DOHH2 (cell line): ENCODE results near the gene EIF4E2.

Experiments
- H3F3A ChIP-seq: fragments of 200-600 bp; sonication (generic), shearing (Covaris generic); 2 replicates; pipeline ENCODE4 v1.6.0; 2016; ENCODE audit warnings: antibody characterized with exemption, mild to moderate bottlenecking; ENCODE audit not compliant: control insufficient read depth, insufficient read depth
- H3K27ac ChIP-seq: fragments of 200-600 bp; sonication (generic); 2 replicates; pipeline ENCODE4 v1.5.1; 2014; ENCODE audit warnings: low read depth, mild to moderate bottlenecking, low read length, moderate library complexity
- H3K27me3 ChIP-seq: fragments of 200-600 bp; sonication (generic); 2 replicates; pipeline ENCODE4 v1.6.1; 2014; ENCODE audit warnings: mild to moderate bottlenecking, low read length, mixed read lengths; ENCODE audit not compliant: control insufficient read depth
- H3K36me3 ChIP-seq: fragments of 200-600 bp; sonication (generic); 2 replicates; pipeline ENCODE4 v1.6.1; 2014; ENCODE audit warnings: mild to moderate bottlenecking, low read length, moderate library complexity, mixed read lengths; ENCODE audit not compliant: control insufficient read depth
- H3K4me1 ChIP-seq: fragments of 200-600 bp; sonication (generic); 2 replicates; pipeline ENCODE4 v1.6.1; 2014; ENCODE audit warnings: mild to moderate bottlenecking, low read length, mixed read lengths; ENCODE audit not compliant: control insufficient read depth
- H3K4me2 ChIP-seq: fragments of 200-600 bp; sonication (generic); 2 replicates; pipeline ENCODE4 v1.6.0; 2014; ENCODE audit warnings: mild to moderate bottlenecking, low read length, moderate library complexity
- H3K4me3 ChIP-seq: fragments of 200-600 bp; sonication (generic); 2 replicates; pipeline ENCODE4 v1.5.1; 2014; ENCODE audit warnings: mild to moderate bottlenecking, low read length, mixed read lengths
- H3K79me2 ChIP-seq: fragments of 200-600 bp; sonication (generic); 2 replicates; pipeline ENCODE4 v1.6.1; 2014; ENCODE audit warnings: mild to moderate bottlenecking, low read length, mixed read lengths; ENCODE audit not compliant: control insufficient read depth
- H3K9me2 ChIP-seq: fragments of 200-600 bp; sonication (generic); replicated peaks from 2 replicates; pipeline ENCODE4 v1.6.1; 2014; ENCODE audit warnings: mild to moderate bottlenecking, low read length, mixed read lengths; ENCODE audit not compliant: control insufficient read depth
- H3K9me3 ChIP-seq: fragments of 200-600 bp; sonication (generic); 2 replicates; pipeline ENCODE4 v1.6.1; 2014; ENCODE audit warnings: antibody characterized with exemption, low read length, mixed read lengths; ENCODE audit not compliant: control insufficient read depth, insufficient read depth
- H4K20me1 ChIP-seq: fragments of 200-600 bp; sonication (generic); 2 replicates; pipeline ENCODE4 v1.6.0; 2014; ENCODE audit warnings: low read depth, mild to moderate bottlenecking, antibody characterized with exemption, low read length, moderate library complexity; ENCODE audit not compliant: control insufficient read depth, insufficient read depth
- CTCF ChIP-seq: fragments of 200-600 bp; sonication (generic); IDR thresholded peaks from one replicate; pipeline ENCODE4 v1.5.1; 2014; ENCODE audit warnings: antibody characterized with exemption, mild to moderate bottlenecking, low read depth, low read length; ENCODE audit not compliant: poor library complexity, severe bottlenecking
- EZH2phosphoT487 ChIP-seq: fragments of 200-600 bp; sonication (generic); IDR thresholded peaks from 2 replicates; pipeline ENCODE4 v1.6.1; 2017; ENCODE audit warnings: borderline replicate concordance, mild to moderate bottlenecking, antibody characterized with exemption, low read length, moderate library complexity, mixed read lengths

The EIF4E2 gene, protein sequence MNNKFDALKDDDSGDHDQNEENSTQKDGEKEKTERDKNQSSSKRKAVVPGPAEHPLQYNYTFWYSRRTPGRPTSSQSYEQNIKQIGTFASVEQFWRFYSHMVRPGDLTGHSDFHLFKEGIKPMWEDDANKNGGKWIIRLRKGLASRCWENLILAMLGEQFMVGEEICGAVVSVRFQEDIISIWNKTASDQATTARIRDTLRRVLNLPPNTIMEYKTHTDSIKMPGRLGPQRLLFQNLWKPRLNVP

DNA sequence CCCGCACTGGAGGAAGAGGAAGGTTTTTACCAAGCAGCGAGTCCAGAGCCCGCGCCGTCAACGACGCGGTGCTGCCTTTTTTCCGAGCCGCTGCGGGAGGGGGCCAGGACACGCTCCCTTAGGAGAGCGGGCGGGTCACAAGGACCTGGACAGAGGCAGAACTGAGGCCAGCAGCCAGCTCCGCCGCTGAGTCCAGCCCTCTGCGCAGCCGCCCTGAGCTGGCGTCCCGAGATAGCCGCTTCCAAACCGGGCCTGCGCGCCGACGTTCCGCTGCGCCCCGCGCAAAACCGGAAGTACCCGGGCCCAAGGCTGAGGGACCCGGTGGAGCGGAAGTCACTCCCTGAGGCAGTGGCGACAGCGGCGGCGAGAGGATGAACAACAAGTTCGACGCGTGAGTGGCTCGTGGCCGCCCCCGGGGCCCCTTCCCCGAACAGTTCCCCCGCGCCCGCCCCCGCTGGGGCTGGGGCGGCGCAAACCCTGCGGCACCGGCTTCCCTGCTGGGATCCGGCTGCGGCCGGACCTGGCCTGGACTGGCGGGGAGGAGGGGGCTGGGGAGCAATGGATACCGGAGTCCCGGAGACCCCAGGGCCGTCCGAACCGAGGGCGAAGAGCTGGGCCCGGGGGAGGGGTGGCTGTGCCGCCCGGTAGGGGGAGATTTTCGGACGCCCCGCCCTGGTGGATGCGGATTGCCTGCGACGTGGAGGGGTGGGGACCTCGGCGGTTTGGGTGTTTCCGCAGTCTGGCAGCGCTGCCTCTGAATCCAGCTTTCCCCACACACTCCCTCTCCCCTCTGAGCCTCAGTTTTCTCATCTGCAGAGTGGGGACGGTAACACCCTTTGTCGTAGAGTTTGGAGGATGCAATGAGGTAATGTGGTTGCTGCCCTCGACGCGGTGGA is at the start of gene EIF4E2, which contains the start of gene TIGD1:
TSS of gene EIF4E2 (plus strand) at position 336 of the 896 bp plus-strand sequence. CDS start at position 372, 36 bp downstream.
TSS of gene TIGD1 (minus strand) at position 204 of the 896 bp plus-strand sequence. CDS start 675 bp downstream, outside the sequence.
- peaks cover 69% of the 10 kb centered on the region for H3K36me3 ChIP-seq
- peak within 1 kb of the TSS; percentile 81 for H3K4me2 ChIP-seq
- no peaks in the 10 kb centered on the region for H3F3A ChIP-seq
- 0 out of 2 replicates have a peak, but pooled peaks cover 6% of the 10 kb centered on the region for H4K20me1 ChIP-seq
- peak; percentile 46 for TF ChIP-seq CTCF
- TF ChIP-seq EZH2phosphoT487, result no peak
- H3K4me1 ChIP-seq, result peaks cover 28% of the 10 kb centered on the region
- no peaks in the 10 kb centered on the region for H3K9me2 ChIP-seq
- peaks cover 99% of the 10 kb centered on the region for H3K79me2 ChIP-seq
- peak within 1 kb of the TSS; percentile 80 for H3K27ac ChIP-seq
- H3K4me3 ChIP-seq, result peak within 1 kb of the TSS; percentile 100
- no peaks in the 10 kb centered on the region for H3K27me3 ChIP-seq
- H3K9me3 ChIP-seq, result no peaks in the 10 kb centered on the region

- Histone ChIP-seq H3K4me2 (no peak overlapping the region), H3K9me2 (no peaks in the 10 kb centered on the region), H3K27me3 (peaks cover 28% of the 10 kb centered on the region), H3K9me3 (no peaks in the 10 kb centered on the region), H3F3A (no peaks in the 10 kb centered on the region), H3K4me1 (no peaks in the 10 kb centered on the region), H3K4me3 (no peak overlapping the region), H3K27ac (no peak overlapping the region), H4K20me1 (no peaks in the 10 kb centered on the region), H3K36me3 (no peaks in the 10 kb centered on the region), H3K79me2 (no peaks in the 10 kb centered on the region)
- TF ChIP-seq CTCF, result no peak
- TF ChIP-seq EZH2phosphoT487, result no peak
Measured at GRCh38 chr2:232501331-232501771, 49.1 kb upstream of the EIF4E2 start.

GRCh38 chr2:232501794-232502390 is 48.6 kb upstream of the EIF4E2 start:
- TF ChIP-seq EZH2phosphoT487, result no peak
- no peak for TF ChIP-seq CTCF
- Histone ChIP-seq H3F3A (no peaks in the 10 kb centered on the region), H3K27ac (no peak overlapping the region), H3K4me3 (no peak overlapping the region), H3K9me2 (no peaks in the 10 kb centered on the region), H3K27me3 (peaks cover 28% of the 10 kb centered on the region), H4K20me1 (no peaks in the 10 kb centered on the region), H3K4me2 (no peak overlapping the region), H3K79me2 (no peaks in the 10 kb centered on the region), H3K4me1 (no peaks in the 10 kb centered on the region), H3K9me3 (no peaks in the 10 kb centered on the region), H3K36me3 (no peaks in the 10 kb centered on the region)
